HG03159 (cell line): ENCODE measurements around the gene ANKFN1.

Experiments
- ATAC-seq: cut with Tn5 transposase; IDR thresholded peaks from one replicate; pipeline ENCODE4 v1.9.1; 2021; ENCODE audit warnings: mild to moderate bottlenecking, moderate library complexity; ENCODE audit not compliant: unreplicated experiment

The ANKFN1 gene

DNA sequence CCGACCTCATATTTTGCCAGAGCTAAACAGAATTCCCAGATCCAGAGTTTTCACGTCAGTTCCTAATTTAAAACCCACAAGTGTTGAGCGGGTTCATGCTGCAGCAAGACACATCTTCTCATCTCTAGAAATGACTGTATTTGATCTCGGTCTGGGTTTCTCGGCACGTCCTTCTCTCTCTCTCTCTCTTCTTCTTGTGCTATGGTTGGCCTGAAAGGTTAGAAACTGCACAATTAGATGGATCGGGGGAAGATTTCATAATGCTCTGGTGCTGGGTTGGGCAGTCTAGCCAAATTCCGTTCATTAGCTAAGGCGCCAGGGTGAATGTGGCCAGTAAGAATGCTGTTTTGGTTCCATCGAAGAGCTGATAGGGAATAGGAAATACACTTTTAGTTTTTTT is 281.3 kb downstream of the ANKFN1 start:
- ATAC-seq, result no peak

DNA sequence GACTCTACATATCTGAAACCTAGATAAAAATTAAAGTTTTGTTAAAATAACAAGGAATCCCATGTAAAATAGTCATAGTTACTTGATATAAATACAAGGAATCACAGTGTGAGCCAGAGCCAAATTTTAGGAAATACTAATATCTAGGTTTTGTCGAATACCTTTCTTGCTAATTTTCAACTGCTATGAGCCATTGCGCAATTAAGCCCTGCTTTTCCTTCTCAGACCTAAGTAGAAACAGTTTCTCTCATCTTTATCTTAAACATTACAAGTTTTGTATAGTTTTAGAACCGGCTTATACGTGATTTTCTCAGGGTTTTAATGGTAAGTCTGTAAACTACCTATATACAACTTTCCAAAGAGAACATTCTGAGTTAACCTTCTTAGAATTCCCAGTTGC is 282.9 kb downstream of the ANKFN1 start:
- no peak for ATAC-seq

DNA sequence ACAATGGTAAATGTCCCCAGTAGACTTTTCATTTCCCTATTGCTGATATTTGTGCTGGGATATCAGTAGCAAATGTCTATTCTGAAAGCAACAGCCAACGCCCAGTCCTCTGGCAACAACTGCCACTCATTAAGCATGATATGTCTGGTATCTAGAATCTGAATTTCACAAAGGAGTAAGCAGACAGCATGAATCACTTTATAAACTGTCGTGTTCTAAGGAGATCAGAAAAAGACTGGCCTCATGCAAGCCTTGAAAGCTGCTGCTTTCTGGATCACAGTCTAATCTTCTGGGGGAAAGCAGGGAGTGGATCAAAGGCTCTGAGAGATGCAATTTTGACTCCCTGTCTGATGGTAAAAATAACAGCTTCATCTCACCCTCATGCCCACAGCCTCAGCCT is 287.1 kb downstream of the ANKFN1 start:
- no peak for ATAC-seq

GRCh38 chr17:56441308-56441707 is 288.0 kb downstream of the ANKFN1 start:
- no peak for ATAC-seq

- ATAC-seq, result no peak
Observed at GRCh38 chr17:56445692-56446411, 292.6 kb downstream of the ANKFN1 start.

- no peak for ATAC-seq
Observed at GRCh38 chr17:56447171-56447570, 293.9 kb downstream of the ANKFN1 start.

- no peak for ATAC-seq
Observed at GRCh38 chr17:56448371-56448770, 295.1 kb downstream of the ANKFN1 start.

GRCh38 chr17:56449176-56449575 is 295.9 kb downstream of the ANKFN1 start:
- no peak for ATAC-seq

- ATAC-seq, result no peak
Observed at GRCh38 chr17:56451629-56452028, 298.4 kb downstream of the ANKFN1 start.

DNA sequence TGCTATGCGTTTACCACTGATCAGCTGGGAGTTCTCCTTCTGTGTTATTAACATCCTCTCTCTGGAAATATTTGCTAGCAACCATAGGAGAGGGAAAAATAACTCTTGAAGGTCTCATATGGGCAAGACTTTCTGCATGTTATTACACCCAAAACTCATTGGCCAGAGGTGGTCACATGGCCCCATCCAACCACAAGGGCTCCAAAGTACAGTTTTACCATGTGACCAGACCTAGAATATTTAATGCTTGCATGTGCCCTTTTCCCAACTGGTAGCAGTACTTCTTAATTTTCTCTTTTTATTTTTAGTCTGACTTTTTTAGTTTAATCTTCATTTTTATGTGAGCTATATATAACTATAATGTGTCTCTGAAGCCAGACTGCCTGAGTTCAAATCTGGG is 299.2 kb downstream of the ANKFN1 start:
- ATAC-seq, result no peak

GRCh38 chr17:56457501-56457900 is 304.2 kb downstream of the ANKFN1 start:
- ATAC-seq, result no peak

DNA sequence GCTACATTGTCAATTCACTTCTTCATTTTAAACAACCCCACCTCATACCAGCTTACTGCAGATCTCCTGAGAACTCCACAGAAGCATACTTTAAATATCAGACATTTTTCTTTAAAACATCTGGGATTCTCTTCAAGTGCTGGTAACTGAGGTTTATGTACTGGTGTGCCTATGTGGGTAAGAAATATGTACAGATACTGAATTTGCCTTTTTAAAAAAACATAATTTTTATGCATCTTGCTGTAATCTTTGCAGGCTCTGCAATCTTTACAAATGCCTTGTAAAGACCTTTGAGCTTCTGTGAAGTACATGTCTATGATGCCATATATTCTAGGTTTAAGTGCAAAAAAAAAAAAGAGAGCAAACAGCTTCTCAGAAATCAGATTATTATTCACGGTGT is 312.6 kb downstream of the ANKFN1 start:
- ATAC-seq, result no peak

DNA sequence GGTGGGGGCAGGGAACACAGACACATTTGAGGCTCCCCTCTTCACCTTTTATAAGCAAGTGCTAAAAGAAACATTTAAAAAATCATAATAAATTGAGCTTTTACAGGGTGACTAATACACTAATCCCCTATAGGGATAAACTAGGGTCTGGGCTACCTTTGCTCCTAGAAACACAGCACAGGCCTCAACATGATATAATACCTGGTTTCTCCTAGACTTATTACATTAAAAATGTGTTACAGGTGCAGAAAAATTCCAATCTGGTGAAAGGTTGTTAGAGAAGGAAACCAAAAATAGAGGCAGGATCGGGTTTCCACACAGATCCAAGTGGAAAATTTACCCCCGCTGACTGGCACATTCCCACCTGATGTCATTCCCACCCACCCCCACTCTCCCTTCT is 315.6 kb downstream of the ANKFN1 start:
- ATAC-seq, result no peak

- ATAC-seq, result no peak
Observed at GRCh38 chr17:56471696-56472095, 318.4 kb downstream of the ANKFN1 start.

GRCh38 chr17:56475116-56475515 is 321.8 kb downstream of the ANKFN1 start:
- no peak for ATAC-seq

DNA sequence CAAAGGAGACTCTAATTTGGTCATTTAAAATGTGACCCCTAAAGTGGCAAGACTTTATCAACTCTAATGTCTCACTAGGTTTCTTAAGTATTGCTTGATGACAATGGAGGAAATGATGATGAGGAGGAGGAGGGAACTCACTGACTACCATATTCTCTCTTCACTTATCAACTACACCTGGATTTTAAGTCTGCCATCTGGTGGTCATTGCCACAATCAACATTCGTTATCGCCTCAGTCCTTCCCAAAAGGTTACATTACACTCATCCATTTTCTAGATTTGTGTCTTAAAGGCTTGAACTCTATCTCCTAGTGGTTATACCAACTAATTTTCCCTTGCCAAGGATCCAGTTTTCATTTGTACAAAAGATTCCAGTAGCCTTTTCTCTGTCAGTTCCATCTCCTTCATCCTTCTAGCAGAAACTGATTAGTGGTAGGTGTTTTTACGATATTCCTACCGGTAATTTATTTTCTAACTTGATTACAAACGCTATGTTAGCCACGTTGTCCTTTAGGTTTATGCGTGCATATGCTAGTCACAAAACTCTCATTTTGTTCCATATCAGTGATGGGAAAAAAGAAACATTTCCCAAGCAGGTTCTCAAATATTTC is 325.7 kb downstream of the ANKFN1 start:
- no peak for ATAC-seq

DNA sequence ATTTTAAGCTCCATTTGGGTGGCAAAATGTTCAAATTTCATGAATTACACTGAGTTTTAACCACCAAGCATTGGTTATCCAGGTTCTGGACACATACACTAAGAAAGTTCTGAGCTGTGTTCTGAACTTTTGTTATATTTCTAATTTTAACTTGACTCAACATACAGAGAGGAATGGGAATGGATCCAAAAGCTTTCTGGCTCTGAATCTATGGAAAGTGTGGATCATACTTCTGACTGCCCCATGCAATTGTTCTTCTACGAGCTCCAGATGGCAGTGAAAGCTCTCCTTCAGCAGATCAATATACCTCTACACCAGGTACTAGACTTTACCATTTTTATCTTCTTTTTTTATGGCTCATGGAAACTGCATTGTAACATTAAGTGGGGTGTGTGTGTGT is 327.2 kb downstream of the ANKFN1 start:
- no peak for ATAC-seq

DNA sequence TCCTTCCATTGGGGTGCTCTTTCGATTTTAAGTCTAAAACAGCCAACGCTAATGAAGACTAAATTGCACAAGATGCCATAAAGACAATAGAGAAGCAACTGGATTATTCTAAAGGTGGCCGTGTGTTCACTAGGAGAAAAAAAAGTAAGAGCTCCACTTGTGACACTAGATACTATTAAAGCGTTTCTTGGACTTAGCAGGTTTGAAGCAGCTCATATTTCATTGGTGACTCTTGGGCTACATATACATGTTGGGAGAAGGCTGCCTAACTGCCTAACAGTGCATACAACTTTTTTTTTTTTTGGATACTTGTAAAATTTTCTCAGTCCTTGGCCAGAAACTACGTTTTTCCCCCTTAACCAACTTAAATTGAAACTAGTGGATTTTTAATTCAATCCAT is 328.4 kb downstream of the ANKFN1 start:
- ATAC-seq, result no peak

DNA sequence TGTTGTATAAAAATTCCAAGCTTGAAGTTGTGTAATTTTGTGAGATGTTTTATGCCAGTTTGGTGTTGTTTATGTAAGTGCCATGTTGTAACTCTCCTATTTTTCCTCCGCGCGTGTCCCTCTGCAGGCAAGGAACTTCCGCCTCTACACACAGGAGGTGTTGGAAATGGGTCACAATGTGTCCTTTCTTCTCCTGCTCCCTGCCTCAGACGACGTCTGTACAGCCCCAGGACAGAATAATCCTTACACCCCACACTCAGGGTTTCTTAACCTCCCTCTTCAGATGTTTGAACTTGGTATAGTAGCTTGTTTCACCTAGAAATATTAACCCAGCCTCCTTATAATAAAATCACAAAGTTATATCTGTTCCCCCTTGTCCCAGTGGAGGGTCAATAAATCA is 329.0 kb downstream of the ANKFN1 start:
- no peak for ATAC-seq

GRCh38 chr17:56486732-56487131 is 333.5 kb downstream of the ANKFN1 start:
- ATAC-seq, result no peak

GRCh38 chr17:56488800-56489199 is 335.5 kb downstream of the ANKFN1 start:
- ATAC-seq, result no peak

GRCh38 chr17:56489980-56490379 is 336.7 kb downstream of the ANKFN1 start:
- no peak for ATAC-seq

GRCh38 chr17:56495556-56495955 is 342.3 kb downstream of the ANKFN1 start:
- no peak for ATAC-seq
